ENCODE data around the gene ABLIM3.

GRCh38 chr5:149195337-149195887 is 54.1 kb downstream of the ABLIM3 start:
- TF ChIP-seq, protein P1, sequence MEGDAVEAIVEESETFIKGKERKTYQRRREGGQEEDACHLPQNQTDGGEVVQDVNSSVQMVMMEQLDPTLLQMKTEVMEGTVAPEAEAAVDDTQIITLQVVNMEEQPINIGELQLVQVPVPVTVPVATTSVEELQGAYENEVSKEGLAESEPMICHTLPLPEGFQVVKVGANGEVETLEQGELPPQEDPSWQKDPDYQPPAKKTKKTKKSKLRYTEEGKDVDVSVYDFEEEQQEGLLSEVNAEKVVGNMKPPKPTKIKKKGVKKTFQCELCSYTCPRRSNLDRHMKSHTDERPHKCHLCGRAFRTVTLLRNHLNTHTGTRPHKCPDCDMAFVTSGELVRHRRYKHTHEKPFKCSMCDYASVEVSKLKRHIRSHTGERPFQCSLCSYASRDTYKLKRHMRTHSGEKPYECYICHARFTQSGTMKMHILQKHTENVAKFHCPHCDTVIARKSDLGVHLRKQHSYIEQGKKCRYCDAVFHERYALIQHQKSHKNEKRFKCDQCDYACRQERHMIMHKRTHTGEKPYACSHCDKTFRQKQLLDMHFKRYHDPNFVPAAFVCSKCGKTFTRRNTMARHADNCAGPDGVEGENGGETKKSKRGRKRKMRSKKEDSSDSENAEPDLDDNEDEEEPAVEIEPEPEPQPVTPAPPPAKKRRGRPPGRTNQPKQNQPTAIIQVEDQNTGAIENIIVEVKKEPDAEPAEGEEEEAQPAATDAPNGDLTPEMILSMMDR (IDR thresholded peaks at IDR 0.05) = no peak
- TF ChIP-seq POLR2A (IDR thresholded peaks at IDR 0.05) = no peak

Measured in Peyer's patch (tissue), 4 donors.